ENCODE results near the gene PALB2. TPM values are rescaled to one million over a fixed set of nuclear protein-coding genes. Genes with fewer than 3 reads are reported as not detected.

PALB2 gene
- polyA plus RNA-seq, 1 of the 3 experiments (the other 2 are of a cell fraction), result 3.3 TPM

DNA sequence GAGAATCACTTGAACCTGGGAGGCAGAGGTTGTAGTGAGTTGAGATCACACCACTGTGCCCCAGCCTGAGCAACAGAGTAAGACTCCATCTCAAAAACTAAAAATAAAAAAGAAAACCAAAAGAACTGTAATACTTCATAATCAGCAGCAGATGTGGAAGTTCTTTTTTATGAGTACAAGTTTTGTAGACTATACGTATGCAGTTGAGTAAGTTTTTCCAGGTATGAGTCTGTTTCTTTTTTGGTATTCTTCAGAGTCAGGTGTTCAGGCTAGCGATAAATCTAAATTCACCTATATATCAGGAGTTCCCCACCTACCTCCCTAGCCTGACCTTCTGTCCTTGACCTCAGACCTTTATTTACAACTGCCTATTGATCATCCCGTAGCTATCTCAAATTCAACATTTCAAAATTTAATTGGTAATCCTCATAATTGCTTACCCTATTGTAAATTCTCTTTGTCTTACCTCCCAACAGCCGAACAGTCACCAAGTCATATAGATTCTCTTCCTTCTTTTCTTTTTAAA is 10.9 kb upstream of the PALB2 start:
- peaks cover 99% of the 10 kb centered on the region for H3K79me2 ChIP-seq (ENCODE audit: insufficient read depth)
- ChIA-PET CTCF (interaction anchor here (1.6 kb wide), 1 partner anchor 22 kb away, joined by 3 read pairs; no protein-coding TSS in a partner anchor), POLR2A (no interaction called here)
- H3K9ac ChIP-seq, result no peak overlapping the region
- H2AFZ ChIP-seq (ENCODE audit: low read depth), result no peak overlapping the region
- TF ChIP-seq USF1 (IDR thresholded peaks at IDR 0.05; ENCODE audit: borderline replicate concordance, low read depth) (no peak), MEF2A (IDR thresholded peaks at IDR 0.05; ENCODE audit: borderline replicate concordance, low read depth) (no peak), YY1 (IDR thresholded peaks at IDR 0.05; ENCODE audit: low read depth) (no peak), MXI1 (IDR thresholded peaks at IDR 0.05; ENCODE audit: low read depth, low read length) (no peak), RFX5 (IDR thresholded peaks at IDR 0.05; ENCODE audit: low read length) (no peak), CHD2 (IDR thresholded peaks at IDR 0.05; ENCODE audit: low read length, partially characterized antibody) (no peak), RCOR1 (IDR thresholded peaks at IDR 0.05; ENCODE audit: low read length) (no peak), FOXJ3 (CRISPR knock-in tag; IDR thresholded peaks at IDR 0.05) (no peak), USF2 (IDR thresholded peaks at IDR 0.05; ENCODE audit: borderline replicate concordance, low read depth, low read length) (no peak), GATA2 (CRISPR knock-in tag; IDR thresholded peaks at IDR 0.05) (no peak), ZBTB33 (IDR thresholded peaks at IDR 0.05; ENCODE audit: borderline replicate concordance, low read depth) (no peak), MAX (IDR thresholded peaks at IDR 0.05; ENCODE audit: low read depth) (no peak)
- TF ChIP-seq, protein P1, sequence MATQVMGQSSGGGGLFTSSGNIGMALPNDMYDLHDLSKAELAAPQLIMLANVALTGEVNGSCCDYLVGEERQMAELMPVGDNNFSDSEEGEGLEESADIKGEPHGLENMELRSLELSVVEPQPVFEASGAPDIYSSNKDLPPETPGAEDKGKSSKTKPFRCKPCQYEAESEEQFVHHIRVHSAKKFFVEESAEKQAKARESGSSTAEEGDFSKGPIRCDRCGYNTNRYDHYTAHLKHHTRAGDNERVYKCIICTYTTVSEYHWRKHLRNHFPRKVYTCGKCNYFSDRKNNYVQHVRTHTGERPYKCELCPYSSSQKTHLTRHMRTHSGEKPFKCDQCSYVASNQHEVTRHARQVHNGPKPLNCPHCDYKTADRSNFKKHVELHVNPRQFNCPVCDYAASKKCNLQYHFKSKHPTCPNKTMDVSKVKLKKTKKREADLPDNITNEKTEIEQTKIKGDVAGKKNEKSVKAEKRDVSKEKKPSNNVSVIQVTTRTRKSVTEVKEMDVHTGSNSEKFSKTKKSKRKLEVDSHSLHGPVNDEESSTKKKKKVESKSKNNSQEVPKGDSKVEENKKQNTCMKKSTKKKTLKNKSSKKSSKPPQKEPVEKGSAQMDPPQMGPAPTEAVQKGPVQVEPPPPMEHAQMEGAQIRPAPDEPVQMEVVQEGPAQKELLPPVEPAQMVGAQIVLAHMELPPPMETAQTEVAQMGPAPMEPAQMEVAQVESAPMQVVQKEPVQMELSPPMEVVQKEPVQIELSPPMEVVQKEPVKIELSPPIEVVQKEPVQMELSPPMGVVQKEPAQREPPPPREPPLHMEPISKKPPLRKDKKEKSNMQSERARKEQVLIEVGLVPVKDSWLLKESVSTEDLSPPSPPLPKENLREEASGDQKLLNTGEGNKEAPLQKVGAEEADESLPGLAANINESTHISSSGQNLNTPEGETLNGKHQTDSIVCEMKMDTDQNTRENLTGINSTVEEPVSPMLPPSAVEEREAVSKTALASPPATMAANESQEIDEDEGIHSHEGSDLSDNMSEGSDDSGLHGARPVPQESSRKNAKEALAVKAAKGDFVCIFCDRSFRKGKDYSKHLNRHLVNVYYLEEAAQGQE (IDR thresholded peaks at IDR 0.05; ENCODE audit: low read depth, low read length), result no peak
- 96% methylated on average over 4 of the region's 4 CpGs for WGBS (ENCODE audit: low lambda C conversion rate)
- H3K4me2 ChIP-seq, result no peak overlapping the region
- no peak overlapping the region for H3K4me3 ChIP-seq (ENCODE audit: low read depth in 2 of 2, low read length in 1 of 2)
- H4K20me1 ChIP-seq (ENCODE audit: insufficient read depth), result peaks cover 40% of the 10 kb centered on the region
- no peaks in the 10 kb centered on the region for H3K9me3 ChIP-seq
- no peak for DNase-seq
- H3K36me3 ChIP-seq (replicated peaks in 1 of 2; ENCODE audit: control insufficient read depth in 1 of 2, insufficient read depth in 2 of 2, low read length in 1 of 2), result peaks cover 8 to 61% of the 10 kb centered on the region in 2 experiments
- H3K9me2 ChIP-seq, result no peaks in the 10 kb centered on the region
- H3K27me3 ChIP-seq (ENCODE audit: insufficient read depth), result no peaks in the 10 kb centered on the region
- H3F3A ChIP-seq (replicated peaks; ENCODE audit: insufficient read depth), result no peaks in the 10 kb centered on the region
- H3K4me1 ChIP-seq (ENCODE audit: control insufficient read depth in 1 of 2, insufficient read depth in 2 of 2, low read depth in 1 of 2, low read length in 1 of 2), result no peaks in the 10 kb centered on the region
- no peak overlapping the region for H3K27ac ChIP-seq (ENCODE audit: low read depth in 2 of 2, low read length in 1 of 2)

Measured in SK-N-SH (cell line).